K562 (cell line): ENCODE results near the gene PIGM. TPM values are rescaled to one million over a fixed set of nuclear protein-coding genes. Genes with fewer than 3 reads are reported as not detected.

Experiments
- AFF4 ChIP-seq: sonication (generic); formaldehyde crosslinking; IDR thresholded peaks from 2 replicates; pipeline ENCODE4 v1.8.0; 2023; ENCODE audit warnings: mild to moderate bottlenecking, missing genetic modification reagents
- CHD1 ChIP-seq: fragments of 200-600 bp; sonication (generic); IDR thresholded peaks from one replicate; pipeline ENCODE4 v1.6.1; 2012; ENCODE audit warnings: mild to moderate bottlenecking, moderate library complexity, low read length, inconsistent platforms
- GABPA ChIP-seq: fragments of 200-800 bp; sonication (Bioruptor generic); conservative IDR thresholded peaks from 2 replicates; pipeline ENCODE4 v1.6.1; 2016; ENCODE audit warnings: low read depth, missing genetic modification characterization, missing compliant biosample characterization
- IRF2 ChIP-seq: sonication (generic); formaldehyde crosslinking; IDR thresholded peaks from 2 replicates; pipeline ENCODE4 v1.8.1; 2022; ENCODE audit warnings: mild to moderate bottlenecking, missing genetic modification reagents
- JUND ChIP-seq, 2 experiments: IDR thresholded peaks; 2 replicates in 1 of 2; 3 replicates in 1 of 2; pipeline ENCODE4 v1.6.1; 2011; ENCODE audit warnings: borderline replicate concordance in 2 of 2, low read depth in 2 of 2, low read length in 2 of 2, improper control_type of control experiment in 1 of 2, missing biosample characterization in 1 of 2, missing genetic modification characterization in 1 of 2, missing genetic modification reagents in 1 of 2
- POLR3A ChIP-seq: IDR thresholded peaks from 2 replicates; pipeline ENCODE4 v1.6.1; 2011; ENCODE audit warnings: borderline replicate concordance, mild to moderate bottlenecking, moderate library complexity; ENCODE audit not compliant: insufficient read length, insufficient read depth; ENCODE audit errors: extremely low read depth
- TCF7 ChIP-seq: sonication (generic); IDR thresholded peaks from 2 replicates; pipeline ENCODE4 v1.6.1; 2016; ENCODE audit warnings: antibody characterized with exemption, borderline replicate concordance
- ZKSCAN8 ChIP-seq: fragments of 200-800 bp; sonication (Bioruptor generic); IDR thresholded peaks from 2 replicates; pipeline ENCODE4 v1.6.1; 2016; ENCODE audit warnings: missing genetic modification characterization, missing compliant biosample characterization
- ZNF174 ChIP-seq: fragments of 250-450 bp; sonication (Bioruptor Pico); IDR thresholded peaks from 2 replicates; pipeline ENCODE4 v1.4.0; 2020; ENCODE audit warnings: mild to moderate bottlenecking
- ZNF184 ChIP-seq: sonication (generic); formaldehyde crosslinking; IDR thresholded peaks from 2 replicates; pipeline ENCODE4 v1.5.0; 2020; ENCODE audit warnings: missing genetic modification reagents
- ZNF24 ChIP-seq: fragments of 450-650 bp; IDR thresholded peaks from 2 replicates; pipeline ENCODE4 v1.6.1; 2016
- ZNF445 ChIP-seq: fragments of 250-450 bp; sonication (Bioruptor Pico); IDR thresholded peaks from 2 replicates; pipeline ENCODE4 v1.4.0; 2020; ENCODE audit warnings: low read depth, mild to moderate bottlenecking, moderate library complexity
- ZNF639 ChIP-seq, 2 experiments: fragments of 200-800 bp in 1 of 2; sonication (Bioruptor generic) in 1 of 2; sonication (generic) in 1 of 2; formaldehyde crosslinking in 1 of 2; IDR thresholded peaks in 1 of 2; conservative IDR thresholded peaks in 1 of 2; 2 replicates each; pipeline versions ENCODE4 v1.5.0 to v1.6.1; 2016 to 2020; ENCODE audit warnings: missing compliant biosample characterization in 1 of 2, missing genetic modification characterization in 1 of 2, missing genetic modification reagents in 1 of 2
- polyA plus RNA-seq, 8 experiments: library from polyadenylated mRNA; depleted of rRNA in 4 of 8; stranded (reverse) in 5 of 8; unstranded in 3 of 8; fragments of >200 nt; fragmentation: Nextera tagmentation in 2 of 8; fragmentation: Illumina TruSeq in 1 of 8; extraction: Ambion mirVana in 2 of 8; extraction: Trizol in 1 of 8; gene quantifications; 2 replicates each; pipeline versions ENCODE4 v1.2.1 to v1.2.3, GENCODE V29; 2011 to 2014; ENCODE audit warnings: inconsistent platforms in 1 of 8, missing spikeins in 1 of 8
- total RNA-seq, 7 experiments: library from RNA; depleted of rRNA in 6 of 7; stranded (reverse); fragments of >200 nt in 6 of 7; fragmentation: Illumina TruSeq in 2 of 7; extraction: Trizol in 2 of 7; gene quantifications; 2 replicates each; pipeline versions ENCODE4 v1.2.1 to v1.2.3, GENCODE V29; 2011 to 2021; ENCODE audit warnings: low replicate concordance in 1 of 7
- TF ChIP-seq, protein P1 (sequence below): fragments of 250-450 bp; sonication (Bioruptor Pico); IDR thresholded peaks from 2 replicates; pipeline ENCODE4 v1.5.0; 2022; ENCODE audit warnings: mild to moderate bottlenecking
- TF ChIP-seq, protein P2 (sequence below): fragments of 450-650 bp; IDR thresholded peaks from 2 replicates; pipeline ENCODE4 v1.6.1; 2017; ENCODE audit warnings: mild to moderate bottlenecking, moderate library complexity
- TF ChIP-seq, protein P3 (sequence below): IDR thresholded peaks from 2 replicates; pipeline ENCODE4 v1.6.1; 2014; ENCODE audit warnings: antibody characterized with exemption

Gene PIGM
- total and polyA plus RNA-seq, 9 of the 15 experiments (the other 6 are each of a cell fraction or from before 2014, with no cell fraction given), result 2.6 to 6.7 (median 4.3) TPM

DNA sequence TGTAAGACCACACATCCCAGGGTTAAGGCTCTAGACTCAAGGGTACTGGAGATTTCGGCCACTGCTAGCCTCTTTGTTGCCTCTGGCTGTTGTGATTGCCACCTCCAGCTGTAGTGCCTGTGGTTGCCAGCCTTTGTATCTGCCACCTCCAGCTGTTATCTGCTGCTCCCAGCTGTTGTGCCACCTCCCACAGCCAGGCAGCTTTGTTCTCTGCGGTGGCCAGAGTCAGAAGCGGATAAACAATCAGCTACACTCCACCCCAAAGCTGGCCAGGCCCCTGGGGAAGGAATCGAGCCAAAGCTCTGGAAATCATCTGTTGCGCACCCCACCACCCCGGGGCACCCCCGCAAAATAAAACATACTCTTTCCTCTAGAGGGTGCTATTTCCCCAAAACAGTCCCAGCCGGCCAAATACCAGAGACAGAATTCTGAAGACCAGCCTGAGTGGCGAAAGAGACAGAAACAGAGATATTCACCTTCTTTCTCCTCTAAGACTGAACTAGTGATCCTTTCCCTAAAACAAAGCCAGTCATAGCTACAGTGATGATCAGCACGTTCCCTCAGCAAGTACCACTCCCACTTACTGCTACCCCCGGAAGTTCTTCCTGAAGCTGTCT is 14.8 kb upstream of the PIGM start (continued):
- TF ChIP-seq, protein P1, sequence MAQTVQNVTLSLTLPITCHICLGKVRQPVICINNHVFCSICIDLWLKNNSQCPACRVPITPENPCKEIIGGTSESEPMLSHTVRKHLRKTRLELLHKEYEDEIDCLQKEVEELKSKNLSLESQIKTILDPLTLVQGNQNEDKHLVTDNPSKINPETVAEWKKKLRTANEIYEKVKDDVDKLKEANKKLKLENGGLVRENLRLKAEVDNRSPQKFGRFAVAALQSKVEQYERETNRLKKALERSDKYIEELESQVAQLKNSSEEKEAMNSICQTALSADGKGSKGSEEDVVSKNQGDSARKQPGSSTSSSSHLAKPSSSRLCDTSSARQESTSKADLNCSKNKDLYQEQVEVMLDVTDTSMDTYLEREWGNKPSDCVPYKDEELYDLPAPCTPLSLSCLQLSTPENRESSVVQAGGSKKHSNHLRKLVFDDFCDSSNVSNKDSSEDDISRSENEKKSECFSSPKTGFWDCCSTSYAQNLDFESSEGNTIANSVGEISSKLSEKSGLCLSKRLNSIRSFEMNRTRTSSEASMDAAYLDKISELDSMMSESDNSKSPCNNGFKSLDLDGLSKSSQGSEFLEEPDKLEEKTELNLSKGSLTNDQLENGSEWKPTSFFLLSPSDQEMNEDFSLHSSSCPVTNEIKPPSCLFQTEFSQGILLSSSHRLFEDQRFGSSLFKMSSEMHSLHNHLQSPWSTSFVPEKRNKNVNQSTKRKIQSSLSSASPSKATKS (CRISPR knock-in tag), result no peak
- no peak for TF ChIP-seq ZNF445 (CRISPR knock-in tag)
- no peak for TF ChIP-seq CHD1
- TF ChIP-seq, protein P2, sequence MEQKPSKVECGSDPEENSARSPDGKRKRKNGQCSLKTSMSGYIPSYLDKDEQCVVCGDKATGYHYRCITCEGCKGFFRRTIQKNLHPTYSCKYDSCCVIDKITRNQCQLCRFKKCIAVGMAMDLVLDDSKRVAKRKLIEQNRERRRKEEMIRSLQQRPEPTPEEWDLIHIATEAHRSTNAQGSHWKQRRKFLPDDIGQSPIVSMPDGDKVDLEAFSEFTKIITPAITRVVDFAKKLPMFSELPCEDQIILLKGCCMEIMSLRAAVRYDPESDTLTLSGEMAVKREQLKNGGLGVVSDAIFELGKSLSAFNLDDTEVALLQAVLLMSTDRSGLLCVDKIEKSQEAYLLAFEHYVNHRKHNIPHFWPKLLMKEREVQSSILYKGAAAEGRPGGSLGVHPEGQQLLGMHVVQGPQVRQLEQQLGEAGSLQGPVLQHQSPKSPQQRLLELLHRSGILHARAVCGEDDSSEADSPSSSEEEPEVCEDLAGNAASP, result no peak
- TF ChIP-seq GABPA (tag), result peak; percentile 51; the same call in 1 of the 2 replicates
- TF ChIP-seq ZKSCAN8, result peak; percentile 90
- TF ChIP-seq ZNF24, result peak; percentile 46
- no peak; the same call in 1 of the 2 replicates for TF ChIP-seq AFF4 (CRISPR knock-in tag)
- TF ChIP-seq IRF2, result no peak
- TF ChIP-seq, protein P3, sequence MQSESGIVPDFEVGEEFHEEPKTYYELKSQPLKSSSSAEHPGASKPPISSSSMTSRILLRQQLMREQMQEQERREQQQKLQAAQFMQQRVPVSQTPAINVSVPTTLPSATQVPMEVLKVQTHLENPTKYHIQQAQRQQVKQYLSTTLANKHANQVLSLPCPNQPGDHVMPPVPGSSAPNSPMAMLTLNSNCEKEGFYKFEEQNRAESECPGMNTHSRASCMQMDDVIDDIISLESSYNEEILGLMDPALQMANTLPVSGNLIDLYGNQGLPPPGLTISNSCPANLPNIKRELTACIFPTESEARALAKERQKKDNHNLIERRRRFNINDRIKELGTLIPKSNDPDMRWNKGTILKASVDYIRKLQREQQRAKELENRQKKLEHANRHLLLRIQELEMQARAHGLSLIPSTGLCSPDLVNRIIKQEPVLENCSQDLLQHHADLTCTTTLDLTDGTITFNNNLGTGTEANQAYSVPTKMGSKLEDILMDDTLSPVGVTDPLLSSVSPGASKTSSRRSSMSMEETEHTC, result 0 out of 2 replicates have a peak, but pooled peaks have one; percentile 33
- no peak for TF ChIP-seq ZNF184
- TF ChIP-seq ZNF639 (CRISPR knock-in tag; conservative IDR thresholded peaks at IDR 0.05 in 1 of 2, IDR thresholded peaks at IDR 0.05 in 1 of 2), result peak in 1 of 2 experiments; percentile 92; a peak in 2 of 4 replicates
- TF ChIP-seq ZNF174 (CRISPR knock-in tag), result no peak
- peak; percentile 82 for TF ChIP-seq JUND (IDR thresholded peaks at IDR 0.05; ENCODE audit: borderline replicate concordance, low read depth, low read length)
- TF ChIP-seq JUND (tag; IDR thresholded peaks at IDR 0.05; ENCODE audit: borderline replicate concordance, low read depth, low read length), result peak; percentile 78; the same call in 1 of the 3 replicates
- TF ChIP-seq POLR3A, result no peak
- TF ChIP-seq TCF7, result peak; percentile 93
